GM19238 (cell line): ENCODE data around the gene NUBP2.

Experiments
- DNase-seq: peaks from one replicate; pipeline ENCODE4 v3.0.0; 2011; ENCODE audit warnings: low spot score; ENCODE audit not compliant: insufficient read length

Gene NUBP2

DNA sequence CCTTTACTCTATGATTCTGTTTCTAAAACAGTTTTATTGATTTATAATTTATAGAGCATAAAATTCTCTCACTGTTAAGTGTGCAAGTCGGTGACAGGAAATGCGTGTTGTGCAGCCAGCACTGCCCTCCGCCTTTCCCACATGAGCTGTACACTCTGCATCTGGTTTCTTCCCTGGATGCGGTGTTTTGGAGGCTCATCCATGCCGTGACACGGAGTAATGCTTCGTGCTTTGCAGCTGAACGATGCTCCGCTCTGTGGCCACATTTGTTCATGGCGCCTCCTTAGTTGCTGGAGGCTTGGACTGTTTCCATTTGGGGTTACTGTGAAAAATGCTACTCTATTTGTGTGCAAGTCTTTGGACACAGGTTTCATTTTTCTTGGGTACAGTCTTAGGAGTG is 17.9 kb downstream of the NUBP2 start:
- DNase-seq = no peak

DNA sequence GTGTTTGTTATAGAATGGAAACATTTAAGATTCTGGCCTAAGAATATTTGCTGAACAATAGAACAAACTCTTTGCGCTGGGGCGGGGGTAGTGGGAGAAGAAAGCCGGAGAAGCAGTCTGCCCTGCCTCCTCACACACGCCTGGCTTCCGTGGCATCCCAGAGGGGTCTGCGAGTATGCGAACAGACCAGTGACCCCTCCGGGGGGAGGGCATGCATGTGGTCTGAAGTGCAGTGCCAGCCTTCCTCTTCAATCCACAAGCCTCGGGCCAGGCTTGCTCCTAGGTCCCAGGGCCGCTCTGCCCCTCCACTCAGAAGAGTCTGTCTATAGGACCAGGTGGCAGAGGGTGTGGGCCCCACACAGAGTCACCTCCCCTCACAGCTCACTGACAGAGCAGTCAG is 24.9 kb downstream of the NUBP2 start:
- no peak for DNase-seq

DNA sequence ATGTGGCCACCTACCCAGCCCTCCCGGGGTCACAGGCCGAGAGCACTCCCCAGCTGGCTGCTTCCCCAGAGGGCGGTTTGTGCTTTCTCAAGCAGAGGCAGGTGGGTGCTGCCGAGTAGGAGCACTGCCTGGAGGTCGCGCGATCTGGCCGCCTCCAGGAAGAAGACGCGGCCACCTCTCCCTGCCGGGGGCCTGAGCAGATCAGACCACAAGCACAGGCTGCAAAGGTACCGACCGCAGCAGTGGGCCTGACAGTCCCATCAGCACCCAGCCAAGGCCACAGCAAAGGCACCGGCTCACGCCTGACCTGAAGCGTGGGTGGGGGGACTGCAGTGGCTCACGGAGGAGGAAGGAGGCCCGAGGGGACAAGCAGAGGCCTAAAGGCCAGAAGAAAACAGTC is 25.9 kb downstream of the NUBP2 start:
- DNase-seq = no peak

DNA sequence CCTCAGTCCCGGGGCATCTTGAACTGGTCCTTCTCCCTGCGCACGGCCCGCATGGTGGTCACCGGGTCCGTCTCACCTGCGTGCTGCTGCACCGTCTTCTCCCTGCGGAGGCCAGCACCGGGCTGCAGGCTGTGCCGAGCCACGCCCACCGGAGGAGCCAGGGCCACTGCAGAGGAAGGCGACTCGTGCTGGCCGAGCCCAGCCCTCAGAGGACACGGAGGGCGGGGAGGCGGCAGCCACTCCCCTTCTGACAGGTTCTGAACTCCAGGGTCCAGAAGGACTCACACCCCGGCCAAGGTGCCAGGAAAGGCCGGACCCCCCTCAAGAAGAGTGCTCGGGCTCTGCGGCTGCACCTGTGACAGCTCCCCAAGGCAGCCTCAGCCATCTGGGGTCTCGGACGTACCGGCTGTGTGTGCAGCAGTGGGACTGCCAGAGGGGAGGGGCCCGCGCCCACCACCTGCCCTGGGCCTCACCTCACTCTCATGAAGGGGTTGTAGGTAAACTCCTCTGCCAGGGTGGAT is 26.6 kb downstream of the NUBP2 start:
- no peak for DNase-seq

DNA sequence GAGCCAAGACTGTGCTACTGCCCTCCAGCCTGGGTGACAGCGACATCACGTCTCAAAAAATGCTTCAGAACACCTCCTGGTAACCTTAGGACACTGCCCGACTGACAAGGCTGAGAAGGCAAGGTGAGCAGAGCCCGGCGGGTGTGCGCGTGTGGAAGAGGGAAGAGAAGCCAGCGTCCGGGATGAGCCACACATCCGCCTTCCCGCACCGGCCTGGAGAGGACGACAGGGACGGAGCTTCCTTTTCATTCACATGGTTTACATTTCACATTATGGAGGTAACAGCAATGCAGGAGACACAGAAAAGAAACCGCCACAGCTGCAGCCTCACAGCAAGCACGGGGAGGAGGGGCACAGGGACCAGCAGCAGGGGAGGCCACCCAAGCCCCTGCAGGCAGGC is 27.3 kb downstream of the NUBP2 start:
- no peak for DNase-seq

DNA sequence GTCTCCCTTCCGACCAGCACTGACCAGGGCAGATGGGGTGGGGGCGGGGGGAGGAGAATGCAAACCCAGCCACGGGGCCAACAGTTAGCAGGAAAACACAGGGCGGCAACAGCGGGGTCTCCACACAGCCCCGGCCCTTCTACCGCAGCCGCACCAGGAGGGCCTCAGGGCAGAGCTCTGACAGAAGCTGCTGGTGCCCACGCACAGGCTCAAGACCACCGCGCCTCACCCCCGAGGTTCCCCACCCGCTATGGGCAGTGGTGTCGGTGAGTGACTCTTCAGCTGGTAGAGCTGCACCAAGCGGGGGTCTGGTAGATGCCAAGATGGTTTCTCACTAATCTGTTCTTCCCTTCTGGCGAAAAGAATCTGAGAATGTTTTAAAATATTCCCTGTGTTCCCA is 27.8 kb downstream of the NUBP2 start:
- no peak for DNase-seq

DNA sequence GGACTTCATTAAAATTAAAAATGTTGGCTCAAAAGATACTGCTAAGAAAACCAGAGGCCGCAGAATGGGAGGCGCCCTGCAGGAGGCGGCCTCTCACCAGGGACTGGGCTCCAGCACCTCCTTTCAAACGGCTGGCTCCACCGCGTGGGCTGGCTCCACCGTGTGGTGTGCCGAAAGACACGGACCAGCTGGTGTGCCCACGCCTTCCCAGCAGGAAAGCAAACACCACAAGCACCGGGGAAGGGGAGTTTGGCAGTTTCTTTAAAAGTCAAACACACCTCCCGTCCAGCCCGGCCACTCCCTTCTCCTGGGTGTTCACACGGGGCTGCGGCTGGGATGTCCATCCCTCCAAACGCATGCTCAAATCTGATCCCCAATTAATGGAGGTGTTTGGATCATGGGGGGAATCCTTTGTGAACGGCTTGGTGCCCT is 30.0 kb downstream of the NUBP2 start:
- no peak for DNase-seq

DNA sequence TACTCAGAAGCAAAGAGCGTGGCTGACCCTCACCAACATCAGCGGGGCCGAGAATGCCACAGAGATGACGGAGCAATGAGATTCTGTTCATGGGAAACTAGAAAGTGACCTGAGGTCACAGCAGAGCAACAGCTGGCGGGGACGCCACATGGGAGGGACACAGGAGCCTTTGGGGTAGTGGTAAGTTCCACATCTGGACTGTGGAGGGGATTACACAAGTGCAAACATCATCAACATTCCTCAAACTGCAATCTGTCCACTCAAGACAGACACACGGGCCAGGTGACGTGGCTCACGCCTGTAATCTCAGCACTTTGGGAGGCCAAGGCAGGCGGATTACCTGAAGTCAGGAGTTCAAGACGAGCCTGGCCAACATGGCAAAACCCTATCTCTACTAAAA is 32.7 kb downstream of the NUBP2 start:
- no peak for DNase-seq

DNA sequence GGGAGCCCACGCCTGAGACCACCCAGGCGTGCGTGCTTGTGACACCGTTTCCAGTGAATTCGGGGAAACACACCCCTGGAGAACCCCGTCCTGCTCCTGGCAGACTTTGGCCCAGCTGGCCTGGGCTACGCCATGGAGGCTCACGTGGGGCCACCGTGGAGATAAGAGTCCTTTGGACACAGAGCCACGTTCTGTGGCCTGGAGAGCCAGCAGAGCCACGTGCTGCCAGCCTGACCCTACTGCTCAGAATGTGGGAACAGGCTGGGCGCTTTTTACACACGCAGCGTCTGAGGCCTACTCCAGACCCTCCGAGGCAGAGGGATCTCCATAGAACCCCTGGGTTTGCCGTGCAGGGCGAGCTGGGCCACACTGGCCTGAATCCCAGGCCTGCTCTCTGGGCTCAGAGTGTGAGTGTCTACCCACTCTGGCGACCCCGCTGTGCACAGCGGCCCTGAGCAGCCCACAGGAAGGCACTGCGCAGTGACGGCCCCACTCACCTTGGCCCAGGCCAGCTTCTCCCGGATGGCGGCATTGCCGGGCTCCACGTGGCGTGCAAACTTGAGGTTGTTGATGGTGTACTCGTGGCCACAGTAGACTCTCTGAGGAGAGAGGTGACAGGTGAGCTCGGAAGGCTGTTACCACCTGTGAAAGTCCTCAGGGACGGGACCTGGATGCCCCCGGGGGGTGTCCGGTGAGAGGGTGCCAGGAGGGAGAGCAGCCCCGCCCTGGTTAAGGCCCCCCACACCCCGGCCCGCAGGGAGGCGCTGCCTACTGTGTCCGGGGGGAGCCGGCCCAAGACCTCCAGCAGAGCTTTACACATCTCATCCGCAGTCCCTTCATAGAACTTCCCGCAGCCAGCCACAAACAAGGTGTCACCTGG is 33.9 kb downstream of the NUBP2 start:
- DNase-seq = no peak

DNA sequence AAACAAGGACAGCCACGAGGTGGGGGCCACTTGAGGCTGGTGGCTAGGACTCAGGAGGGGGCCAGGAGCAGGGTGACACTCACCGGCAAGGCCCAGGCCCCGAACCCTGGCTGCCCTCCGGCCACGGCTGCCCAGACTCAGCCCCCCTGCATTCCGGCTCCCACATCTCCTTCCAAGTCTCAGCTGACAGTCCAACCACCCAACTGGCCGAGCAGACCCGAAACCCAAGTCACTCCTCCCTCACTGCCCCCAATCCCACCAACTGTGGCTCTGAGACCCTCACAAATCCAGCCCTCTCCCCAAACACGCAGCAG is 34.5 kb downstream of the NUBP2 start:
- DNase-seq = no peak

DNA sequence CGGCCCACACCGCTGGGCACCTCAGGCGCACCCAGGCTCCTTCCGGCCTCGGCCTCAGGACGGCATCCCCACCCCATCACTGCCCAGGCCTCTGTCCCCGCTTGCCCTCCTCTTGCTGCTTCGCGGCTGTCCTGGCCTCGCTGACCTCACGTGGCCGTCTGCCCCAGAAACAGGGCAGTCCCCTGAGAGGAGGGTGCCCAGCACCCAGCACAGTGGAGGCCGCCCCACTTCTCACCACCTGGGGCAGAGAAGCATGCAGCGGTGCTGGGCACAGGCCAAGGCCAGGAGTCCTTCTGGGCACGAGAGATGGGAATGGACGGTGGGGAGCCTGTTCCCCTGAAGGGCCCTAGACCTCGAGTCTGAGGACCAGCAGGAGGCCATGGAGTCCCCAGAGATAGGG is 35.0 kb downstream of the NUBP2 start:
- DNase-seq = no peak

DNA sequence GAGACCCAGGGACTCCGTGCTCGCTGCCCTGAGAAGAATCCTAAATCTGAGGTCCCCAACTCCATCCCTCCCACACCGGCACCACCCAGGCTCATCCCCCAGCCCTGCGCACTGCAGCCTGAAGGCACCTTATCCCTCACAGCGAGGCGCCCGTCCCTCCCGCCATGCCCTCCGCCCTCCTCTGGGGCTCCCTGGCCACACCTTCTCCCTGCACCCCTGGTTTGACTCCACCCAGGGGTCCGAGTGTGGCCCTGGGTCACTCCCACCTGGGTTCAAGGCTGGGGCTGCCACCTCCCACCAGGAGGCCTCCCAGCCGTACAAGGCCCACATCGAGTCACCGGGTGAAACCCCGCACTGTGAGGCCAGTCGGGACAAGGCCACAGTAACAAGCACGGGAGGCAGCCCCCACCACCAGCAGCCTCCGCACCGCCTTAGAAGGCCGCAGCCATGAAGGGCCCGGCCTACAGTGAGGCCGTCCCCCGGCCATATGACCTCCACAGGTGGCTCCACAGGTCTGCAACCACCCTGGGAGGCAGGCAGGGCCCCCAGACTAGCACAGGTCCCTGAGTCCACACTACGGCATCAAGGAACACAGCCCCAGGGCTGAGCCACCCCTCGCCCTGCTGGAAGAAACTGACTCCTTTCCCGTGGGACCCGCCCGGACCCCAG is 35.6 kb downstream of the NUBP2 start:
- no peak for DNase-seq

DNA sequence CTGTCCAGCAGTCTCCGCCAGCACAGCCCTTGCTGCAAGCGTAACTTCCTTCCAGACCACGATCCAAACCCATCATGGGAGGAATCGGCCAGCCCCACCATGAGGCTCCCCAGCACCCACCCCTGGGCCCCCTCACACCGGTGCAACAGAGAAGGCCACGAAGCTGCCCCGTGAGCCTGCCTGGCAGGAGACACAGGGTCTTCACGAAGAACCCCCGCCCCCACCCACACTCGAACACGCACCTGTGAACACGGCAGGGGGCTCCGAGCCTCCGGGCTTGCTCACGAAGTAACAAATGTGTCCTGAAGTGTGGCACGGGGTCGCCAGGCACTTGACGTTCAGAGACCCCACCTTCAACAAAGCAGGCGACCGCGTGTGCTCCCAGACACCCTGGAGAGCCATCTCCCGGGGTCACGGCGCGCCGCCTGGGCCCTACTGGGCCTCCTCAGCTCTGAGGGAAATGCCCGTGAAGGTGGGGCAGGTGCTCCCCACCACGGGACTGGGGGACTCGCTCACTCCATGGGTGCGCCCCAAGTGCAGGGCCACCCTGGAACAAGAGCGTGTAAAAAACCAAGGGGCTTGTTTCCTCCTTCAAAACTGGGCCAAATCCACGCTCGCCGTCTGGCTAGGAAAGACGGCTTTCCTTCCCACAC is 36.2 kb downstream of the NUBP2 start:
- DNase-seq = no peak

DNA sequence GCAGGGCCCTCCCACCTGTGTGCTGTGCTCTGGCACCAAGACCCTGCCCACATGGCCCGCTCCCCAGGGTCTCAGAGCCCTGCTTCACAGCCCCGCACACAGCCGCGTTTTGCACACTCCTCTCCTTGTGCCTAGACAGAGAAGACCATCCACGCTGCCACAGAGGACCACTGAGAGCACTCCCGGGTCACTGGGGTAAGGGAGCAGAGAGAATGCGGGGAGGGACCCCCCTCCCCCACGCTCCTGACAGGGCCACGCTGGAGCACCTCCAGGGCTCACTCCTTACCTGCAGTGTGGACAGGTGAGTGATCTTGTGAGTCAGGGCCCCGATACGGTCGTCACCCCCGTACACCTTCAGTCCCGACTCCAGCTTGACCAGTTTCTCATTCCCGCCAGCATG is 36.9 kb downstream of the NUBP2 start:
- DNase-seq = no peak

DNA sequence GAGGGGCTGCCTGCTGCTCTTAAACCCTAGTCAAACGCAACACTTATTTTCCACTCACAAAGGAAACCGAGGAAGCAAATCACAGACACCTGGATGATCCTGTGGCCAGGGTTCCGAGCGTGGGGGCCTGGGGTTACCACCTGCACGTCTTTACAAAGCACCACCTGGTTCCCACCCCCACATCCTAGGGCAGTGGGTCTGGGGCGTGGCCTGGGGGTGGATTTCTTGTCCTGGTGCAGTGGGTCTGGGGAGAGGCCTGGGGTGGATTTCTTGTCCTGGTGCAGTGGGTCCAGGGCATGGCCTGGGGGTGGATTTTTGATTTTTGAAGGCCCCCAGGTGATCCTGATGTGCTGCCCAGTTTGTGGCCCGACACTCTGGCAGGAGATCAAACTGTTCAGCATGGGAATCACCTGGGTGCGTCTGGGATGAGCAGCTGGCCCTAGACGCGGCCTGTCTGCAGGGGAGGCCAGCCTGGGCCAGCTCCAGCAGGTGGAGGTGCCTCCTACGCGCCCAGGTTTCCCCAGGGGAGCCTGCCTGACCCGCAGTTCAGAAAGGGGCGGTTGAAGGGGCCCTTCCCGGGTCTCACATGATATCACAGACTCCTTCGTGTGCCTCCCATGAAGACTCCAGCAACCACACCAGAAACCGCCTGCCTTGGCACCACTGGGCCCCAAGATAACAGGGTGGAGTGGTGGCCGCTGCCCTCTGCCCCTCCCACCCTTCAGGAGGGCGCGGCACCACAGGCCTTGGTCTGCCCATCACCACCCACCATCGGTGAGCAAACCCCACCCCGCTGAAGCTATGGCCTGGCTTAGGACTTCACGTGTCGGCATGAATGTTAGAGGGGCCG is 37.6 kb downstream of the NUBP2 start:
- no peak for DNase-seq

DNA sequence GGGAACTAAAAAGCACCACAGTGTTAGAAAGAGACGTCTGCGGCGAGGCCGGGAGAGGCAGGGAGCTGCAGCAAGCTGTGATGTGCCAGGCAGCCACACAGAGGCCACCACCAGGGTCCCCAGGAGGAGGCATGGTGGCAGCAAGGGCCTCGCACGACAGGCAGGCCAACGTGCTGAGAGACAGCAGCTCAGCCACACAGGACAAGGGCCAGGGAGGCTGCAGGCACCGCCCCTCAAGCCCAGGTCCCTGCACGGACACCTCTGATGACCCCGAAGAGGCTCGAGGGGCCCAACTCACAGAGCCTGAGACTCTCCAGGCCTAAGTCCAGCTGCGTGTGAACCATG is 38.2 kb downstream of the NUBP2 start:
- no peak for DNase-seq

DNA sequence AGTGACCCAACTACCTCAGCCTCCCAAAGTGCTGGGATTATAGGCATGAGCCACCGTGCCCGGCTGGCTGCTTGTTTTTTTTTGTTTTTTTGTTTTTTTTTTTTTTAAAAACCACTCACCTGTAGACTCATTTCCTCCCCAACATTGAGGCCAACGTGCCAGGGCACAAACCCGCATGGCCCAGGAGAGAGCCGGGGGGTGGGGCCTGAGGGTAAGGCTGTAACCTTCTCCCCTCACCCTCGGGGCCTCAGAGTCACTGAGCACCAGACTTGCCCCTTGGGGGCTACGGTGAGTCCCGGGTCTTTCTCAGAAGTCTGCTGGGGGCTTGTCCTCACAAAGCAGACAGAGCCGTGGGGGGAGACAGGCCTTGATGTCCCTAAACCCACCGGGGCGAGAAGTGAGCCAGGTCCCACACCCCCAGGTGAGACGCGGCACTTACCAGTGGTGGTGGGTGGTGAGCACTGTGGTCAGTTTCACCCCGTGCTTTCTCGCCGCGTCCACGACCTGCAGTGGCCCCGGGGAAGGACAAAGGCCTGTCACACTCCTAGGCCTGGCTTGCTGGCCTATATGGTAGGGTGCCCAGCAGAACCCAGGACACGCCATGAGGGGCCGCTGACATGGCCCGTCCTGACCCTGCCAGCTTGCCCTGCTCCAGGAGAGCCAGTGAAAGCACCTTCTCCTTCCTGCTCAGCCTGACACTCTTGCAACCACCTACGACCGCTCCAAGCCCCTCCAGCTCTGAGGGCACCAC is 39.3 kb downstream of the NUBP2 start:
- DNase-seq = no peak

DNA sequence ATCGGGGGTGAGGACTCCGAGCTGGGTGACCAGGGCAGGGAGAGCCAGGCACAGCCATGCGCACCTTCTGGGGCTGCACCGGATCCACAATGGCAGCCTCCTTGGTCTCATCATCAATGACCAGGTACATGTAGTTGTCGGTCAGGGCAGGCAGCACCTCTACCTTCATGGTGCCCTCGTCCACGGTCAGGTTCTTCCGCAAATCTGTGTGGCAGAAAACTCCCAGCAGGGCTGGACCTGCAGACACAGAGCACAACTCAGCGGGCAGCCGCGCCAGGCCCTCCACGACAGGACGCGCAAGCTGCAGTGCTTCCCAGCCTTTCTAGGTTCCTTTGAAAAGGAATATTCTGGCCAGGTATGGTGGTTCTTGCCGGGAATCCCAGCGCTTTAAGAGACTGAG is 40.0 kb downstream of the NUBP2 start:
- DNase-seq = no peak

DNA sequence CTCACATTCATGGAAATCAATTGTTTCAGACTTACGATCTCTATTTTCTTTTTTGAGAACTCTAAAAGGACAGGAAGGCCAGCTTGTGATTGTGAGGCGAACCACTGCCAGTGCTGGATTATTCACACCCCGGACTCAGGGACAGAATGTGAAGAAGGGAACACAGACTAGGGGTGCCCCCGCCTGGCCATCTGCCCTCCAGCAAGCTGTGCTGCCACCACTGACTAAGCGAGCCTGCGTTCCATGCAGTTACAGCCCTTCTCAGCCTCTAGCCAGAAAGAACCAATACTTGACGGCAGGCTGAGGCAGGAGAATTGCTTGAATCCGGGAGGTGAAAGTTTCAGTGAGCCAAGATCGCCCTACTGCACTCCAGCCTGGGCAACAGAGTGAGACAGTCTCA is 41.1 kb downstream of the NUBP2 start:
- DNase-seq = no peak

DNA sequence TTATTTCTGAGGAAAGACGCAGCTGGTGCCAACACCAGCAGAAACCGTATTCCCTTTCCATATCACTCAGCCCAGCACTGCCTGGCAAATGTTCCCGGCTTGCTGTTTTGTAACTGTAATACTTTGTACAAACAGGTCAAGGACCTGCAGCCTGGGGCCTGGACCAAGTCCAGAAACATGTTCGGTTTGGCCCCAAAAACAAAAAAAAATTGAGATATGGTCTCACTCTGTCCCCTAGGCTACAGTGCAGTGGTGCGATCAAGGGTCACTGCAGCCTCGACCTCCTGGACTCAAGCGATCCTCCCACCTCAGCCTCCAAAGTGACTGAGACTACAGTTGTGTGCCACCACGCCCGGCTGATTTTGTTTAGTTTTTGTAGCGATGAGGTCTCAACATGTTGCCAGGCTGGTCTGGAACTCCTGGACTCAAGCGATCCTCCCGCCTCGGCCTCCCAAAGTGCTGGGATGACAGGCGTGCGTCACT is 42.7 kb downstream of the NUBP2 start:
- DNase-seq = no peak
